ENCODE results near the gene HP.
"Not testable (repeated sequence)": the region's sequence is repeated elsewhere in the genome, so short reads cannot be mapped to it uniquely, and the experiment has no call there.

DNA sequence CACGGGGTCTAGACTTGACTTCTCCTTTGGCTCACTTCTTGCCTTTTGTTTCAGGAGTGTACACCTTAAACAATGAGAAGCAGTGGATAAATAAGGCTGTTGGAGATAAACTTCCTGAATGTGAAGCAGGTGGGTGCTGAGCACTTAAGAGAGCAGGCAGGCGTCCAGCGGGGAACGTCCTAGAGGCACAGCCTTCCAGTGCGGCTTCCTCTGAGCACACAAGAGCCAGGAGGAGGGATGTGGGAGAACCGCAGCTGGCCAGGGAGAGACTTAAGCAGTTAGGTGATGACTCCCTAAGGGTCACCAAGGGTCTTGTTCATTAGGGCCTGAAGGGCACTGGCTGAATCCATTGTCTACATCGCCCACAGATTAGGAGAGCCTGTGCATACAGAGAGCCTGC lies 4.8 kb downstream of the HP start:
- TF ChIP-seq TAF1, POLR2AphosphoS5, POLR2A (IDR thresholded peaks at IDR 0.05; ENCODE audit: low read depth, low read length): not testable (repeated sequence)
